ENCODE data around the gene P2RY12.

Gene P2RY12

DNA sequence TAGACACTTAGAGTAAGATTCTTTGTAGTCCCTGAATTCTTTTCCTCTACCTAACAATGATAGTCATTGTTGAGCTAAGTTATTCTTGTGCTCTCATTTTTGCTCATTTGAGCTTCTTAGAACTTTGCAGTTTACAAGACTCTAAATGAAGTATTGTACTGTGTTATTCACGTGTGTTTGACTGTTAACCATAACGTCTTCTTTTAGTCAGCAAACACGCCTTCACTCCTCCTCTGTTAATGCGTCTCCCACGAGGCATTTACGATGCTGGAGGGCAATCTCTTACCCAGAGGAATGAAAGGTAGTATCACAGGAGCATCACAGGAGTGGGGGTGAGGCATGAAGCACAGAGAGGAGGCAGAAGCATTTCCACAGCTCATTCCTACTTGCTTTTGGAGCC lies 91.4 kb downstream of the P2RY12 start:
- Mint-ChIP-seq H3K9me3 (no peaks in the 10 kb centered on the region), H3K4me1 (ENCODE audit: low read depth) (no peaks in the 10 kb centered on the region), H3K36me3 (ENCODE audit: low read depth) (no peaks in the 10 kb centered on the region), H3K27me3 (peaks cover under 1% of the 10 kb centered on the region), H3K27ac (no peak overlapping the region), H3K4me3 (no peak overlapping the region)

DNA sequence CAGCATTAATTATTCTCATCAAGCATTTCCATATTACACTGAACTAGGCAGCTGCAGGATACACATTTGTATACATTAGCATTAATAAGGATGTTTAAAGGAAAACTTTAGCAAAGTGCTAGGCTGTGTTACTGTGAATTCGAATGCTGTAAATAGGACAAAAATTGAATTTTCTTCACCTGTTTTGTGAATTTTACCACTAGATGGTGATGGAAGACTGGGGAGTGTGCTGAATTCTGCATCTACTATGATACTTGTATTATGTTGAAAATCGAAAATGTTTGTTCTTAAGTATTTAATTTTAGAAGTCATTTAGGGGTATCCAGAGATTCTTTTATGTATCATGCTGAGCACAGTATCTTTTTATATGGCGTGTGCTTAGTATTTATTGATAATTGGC lies 93.9 kb downstream of the P2RY12 start:
- Mint-ChIP-seq H3K4me1 (ENCODE audit: low read depth) (no peaks in the 10 kb centered on the region), H3K4me3 (no peak overlapping the region), H3K36me3 (ENCODE audit: low read depth) (no peaks in the 10 kb centered on the region), H3K27me3 (no peaks in the 10 kb centered on the region), H3K9me3 (no peaks in the 10 kb centered on the region), H3K27ac (no peak overlapping the region)

DNA sequence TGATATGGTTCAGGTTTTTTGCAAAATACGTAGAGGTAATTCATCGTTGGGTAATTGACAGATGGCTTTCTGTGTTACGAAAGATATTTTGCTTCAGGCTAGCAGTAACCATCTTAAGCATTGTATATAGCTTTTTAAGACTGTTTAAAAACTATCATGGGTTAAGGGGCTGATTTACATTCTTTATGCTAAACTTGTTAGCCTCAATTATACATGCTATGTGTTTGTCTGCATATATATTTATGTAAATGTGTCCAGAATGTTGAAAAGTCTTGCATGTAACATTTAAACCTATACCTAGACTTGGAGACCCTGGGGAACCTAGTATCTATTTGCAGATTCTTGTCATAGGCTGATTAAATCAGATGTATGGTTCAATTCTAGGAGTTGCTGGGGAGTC lies 95.1 kb downstream of the P2RY12 start:
- Mint-ChIP-seq H3K27me3 (no peaks in the 10 kb centered on the region), H3K4me3 (no peak overlapping the region), H3K9me3 (no peaks in the 10 kb centered on the region), H3K4me1 (ENCODE audit: low read depth) (peaks cover 1% of the 10 kb centered on the region), H3K27ac (no peak overlapping the region), H3K36me3 (ENCODE audit: low read depth) (no peaks in the 10 kb centered on the region)

All from stimulated activated naive CD8-positive, alpha-beta T cell treated with anti-CD3 and anti-CD28 coated beads, Interleukin-15, Interleukin-2, amounts not matched to agents 100 ng/mL and 50 ng/mL, for 24 hours (primary cell).